NCI-H1105 (cell line): ENCODE results near the gene RASSF4.
A peak's percentile ranks its signal among the peaks of the same experiment; 100 is the strongest.

Experiments
- DNase-seq: peaks from one replicate; lab custom pipeline; 2025; lab: John Stamatoyannopoulos, UW

The RASSF4 gene

GRCh38 chr10:44962870-44963738 is 3.5 kb downstream of the RASSF4 start:
- DNase-seq, result no peak

GRCh38 chr10:44963772-44964633 is 4.4 kb downstream of the RASSF4 start:
- no peak for DNase-seq

DNA sequence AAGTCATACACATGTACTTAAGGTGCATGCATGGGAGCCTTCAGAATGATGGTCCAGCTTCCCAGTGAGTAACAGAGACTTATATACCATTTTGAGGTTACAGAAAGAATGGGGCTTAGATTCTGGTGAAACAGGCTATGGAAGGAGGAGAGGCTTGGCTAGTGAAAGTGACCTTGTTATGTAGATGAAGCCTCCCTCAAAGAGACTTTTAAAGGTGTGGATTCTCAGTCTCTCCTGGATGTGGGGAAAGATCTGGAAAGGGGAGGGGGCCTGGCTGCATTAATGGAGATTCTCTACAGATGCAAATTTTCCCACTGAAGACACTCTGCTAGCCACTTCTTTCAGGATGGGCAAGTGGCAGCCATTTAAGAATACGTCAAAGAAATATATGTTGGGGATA is 5.5 kb downstream of the RASSF4 start:
- DNase-seq, result no peak

- DNase-seq, result no peak
Measured at GRCh38 chr10:44965651-44966097, 6.1 kb downstream of the RASSF4 start.

DNA sequence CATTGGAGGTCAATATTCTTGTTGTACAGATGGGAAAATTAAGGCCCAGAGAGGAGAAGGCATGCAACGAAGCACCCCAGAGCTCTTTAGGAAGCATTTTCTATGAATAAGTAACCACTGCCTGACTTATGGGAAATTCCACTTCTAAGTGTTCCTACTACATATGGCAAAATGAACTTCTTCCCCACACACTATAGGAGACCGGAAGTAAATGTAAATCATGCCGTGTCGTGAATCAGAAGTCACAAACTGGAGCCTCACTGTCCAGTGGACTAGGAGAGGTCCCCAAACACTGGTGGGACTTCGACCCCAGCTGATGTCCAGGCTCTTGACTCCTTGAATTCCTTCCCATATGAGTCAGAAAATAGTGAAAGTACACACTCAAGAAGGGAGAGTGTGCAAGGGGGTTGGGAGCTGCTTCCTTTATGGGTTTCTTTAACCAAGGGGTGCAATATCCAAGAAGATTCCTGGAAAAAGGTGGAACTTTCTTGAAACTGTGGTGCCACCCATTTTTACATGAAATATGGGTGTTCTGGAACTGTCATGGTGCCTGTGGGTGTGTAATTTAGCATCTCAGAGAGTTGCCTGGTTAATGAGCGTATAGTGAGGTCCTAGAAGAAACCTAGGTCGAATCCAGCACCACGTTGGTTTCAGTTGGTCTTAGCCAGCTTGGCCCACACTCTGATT is 6.7 kb downstream of the RASSF4 start:
- DNase-seq, result no peak

GRCh38 chr10:44966816-44967509 is 7.4 kb downstream of the RASSF4 start:
- no peak for DNase-seq

GRCh38 chr10:44967616-44968015 is 8.0 kb downstream of the RASSF4 start:
- DNase-seq, result no peak

- no peak for DNase-seq
Measured at GRCh38 chr10:44968091-44968490, 8.5 kb downstream of the RASSF4 start.

DNA sequence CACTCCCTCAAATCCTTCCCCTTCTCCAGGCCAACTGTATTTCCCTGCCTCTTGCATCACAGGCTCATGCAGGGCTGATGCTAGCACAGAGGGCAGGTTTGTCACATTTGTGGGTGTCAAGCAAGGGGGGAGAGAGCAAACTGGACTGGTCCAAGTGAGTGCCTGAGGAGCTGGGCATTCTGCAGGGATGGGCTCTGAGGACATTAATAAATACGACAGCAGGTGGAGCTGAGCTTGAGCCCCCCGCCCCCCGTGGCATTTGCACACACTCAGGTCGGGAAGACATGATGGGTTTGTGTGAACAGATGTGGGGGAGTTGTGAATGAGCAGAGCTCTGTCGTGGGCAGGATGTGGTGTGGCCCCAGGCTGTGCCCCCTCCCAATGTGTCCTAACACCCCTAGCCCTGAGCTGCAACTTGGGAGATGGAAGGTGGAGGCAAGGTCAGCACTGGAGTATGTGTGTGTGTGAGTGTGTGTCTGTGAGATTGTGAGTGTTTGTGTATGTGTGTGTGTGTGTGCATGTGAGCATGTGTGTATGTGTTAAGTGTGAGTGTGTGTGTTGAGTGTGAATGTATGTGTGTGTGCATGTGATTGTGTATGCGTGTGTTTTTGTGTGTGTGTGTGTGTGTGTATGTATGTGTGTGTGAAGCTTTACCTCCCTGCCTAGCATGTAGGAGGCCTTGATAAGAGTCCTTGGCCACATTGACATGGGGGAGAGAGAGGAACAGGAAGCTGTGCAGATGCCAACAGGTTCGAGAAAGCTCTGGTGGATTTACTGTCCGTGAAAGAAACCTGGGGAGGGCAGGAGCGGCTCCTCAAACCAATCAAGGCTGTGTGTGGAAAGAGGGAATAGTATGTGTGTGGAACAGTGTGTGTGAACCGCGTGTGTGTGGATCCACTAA is 9.1 kb downstream of the RASSF4 start:
- no peak for DNase-seq

- no peak for DNase-seq
Measured at GRCh38 chr10:44969854-44970253, 10.3 kb downstream of the RASSF4 start.

DNA sequence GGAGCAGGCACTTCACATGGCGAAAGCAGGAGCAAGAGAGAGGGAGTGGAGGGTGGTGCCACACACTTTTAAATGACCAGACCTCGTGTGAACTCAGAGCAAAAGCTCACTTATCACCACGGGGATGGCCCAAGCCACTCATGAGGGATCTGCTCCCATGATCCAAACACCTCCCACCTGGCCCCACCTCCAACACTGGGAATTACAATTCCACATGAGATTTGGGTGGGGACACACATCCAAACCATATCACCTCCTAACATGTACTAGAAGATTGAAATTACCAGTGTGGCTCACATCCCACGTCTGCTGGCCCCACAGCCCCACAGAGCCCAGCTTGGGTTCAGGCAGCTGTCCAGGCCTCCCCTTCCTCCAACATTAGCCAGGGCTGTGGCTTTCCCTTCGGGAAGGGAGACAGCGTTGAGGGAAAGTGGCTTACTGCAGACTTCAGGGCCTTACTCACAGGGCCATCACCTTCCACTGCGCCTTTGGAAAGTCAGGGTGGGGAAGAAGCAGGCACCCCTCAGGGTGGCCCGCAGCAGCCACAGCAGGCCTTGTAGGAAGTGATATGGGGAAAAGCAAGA is 11.3 kb downstream of the RASSF4 start:
- DNase-seq, result no peak

DNA sequence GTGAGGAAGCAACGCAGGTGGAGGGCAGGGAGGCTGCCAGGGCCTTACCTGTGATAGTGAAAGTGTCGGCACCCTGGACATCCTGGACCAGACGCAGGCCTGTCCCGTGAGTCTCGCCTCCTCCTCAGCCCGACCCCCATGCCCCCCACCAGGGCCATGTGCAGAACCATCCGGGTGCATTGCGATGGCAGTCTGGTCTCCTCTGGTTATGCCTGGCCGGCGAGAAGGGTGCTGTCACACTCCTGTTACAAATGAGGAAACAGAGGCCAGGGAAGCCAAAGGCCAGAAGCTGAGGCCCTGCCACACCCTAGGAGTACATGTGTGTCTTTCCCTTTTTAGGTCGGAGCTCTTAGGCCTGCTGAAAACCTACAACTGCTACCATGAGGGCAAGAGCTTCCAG is 11.8 kb downstream of the RASSF4 start:
- DNase-seq, result no peak

- DNase-seq, result no peak
Measured at GRCh38 chr10:44971935-44972757, 12.5 kb downstream of the RASSF4 start.

- no peak for DNase-seq
Measured at GRCh38 chr10:44972874-44973306, 13.3 kb downstream of the RASSF4 start.

GRCh38 chr10:44973323-44974081 is 13.9 kb downstream of the RASSF4 start:
- DNase-seq, result no peak

DNA sequence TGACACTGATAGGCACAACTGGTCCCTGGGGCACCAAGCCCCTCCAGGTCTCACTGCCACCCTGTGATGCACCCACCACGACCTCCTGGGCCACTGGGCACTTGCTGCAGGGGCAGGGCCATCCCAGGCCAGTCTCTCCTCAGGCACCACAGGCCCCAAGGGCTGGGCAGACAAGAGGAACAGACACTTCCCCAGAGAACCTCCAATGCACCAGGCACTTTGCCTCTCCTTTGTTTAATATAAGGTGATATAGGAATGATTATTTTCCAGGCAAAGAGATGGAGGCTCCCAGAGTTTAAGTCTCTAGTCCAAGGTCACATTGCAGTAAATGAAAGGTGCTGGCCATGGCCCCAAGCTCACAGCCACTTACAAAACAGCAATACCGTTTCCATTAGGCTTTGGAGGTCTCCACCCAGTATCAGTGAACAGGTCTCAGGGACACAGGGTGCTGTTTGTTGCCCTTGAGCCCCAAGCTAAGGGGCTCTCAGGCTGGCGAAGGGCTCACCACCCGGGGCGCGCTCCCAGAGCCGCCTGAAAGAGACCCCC is 14.6 kb downstream of the RASSF4 start:
- DNase-seq, result no peak

DNA sequence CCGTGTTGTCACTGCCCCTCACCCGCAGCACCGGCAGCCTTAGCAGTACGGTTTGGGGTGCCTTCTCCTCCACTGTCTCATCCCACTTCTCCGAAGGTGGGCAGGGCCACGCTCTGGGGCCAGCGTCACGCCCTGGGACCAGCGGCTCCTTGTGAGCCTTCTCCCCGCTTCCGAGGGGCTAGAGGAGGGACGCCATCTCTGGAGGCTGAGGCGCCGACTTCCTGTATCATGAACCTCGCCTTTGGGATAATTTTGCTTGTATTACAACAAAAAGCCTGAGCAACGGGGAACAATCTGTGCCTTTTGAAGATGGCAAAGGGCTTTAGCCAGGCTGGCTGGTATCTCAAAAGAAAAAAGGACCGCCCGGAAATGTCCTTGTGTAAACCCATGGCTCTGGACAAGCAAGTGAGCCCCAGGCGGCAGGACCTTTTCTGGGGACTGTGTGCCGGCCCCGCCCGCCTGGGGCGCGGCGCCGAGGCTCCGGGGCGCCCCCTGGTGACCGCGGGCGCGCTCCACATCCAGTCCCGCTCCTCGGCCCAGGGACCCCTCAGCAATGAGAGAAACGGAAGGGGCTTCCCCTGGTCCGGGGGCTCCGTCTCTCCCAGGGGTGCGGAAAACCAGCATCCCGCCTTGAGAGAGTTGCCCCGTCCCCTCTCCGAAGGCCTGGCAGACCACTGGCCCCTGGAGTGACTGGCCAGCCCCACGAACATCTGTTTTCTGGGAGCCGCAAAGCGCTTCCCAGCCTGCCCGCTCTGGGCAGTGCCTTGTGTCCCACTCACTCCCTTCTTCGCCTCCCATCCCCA is 15.2 kb downstream of the RASSF4 start:
- peak; percentile 20 for DNase-seq
